NT2/D1 (cell line): ENCODE data around the gene HTR7.

Source experiments
- SUZ12 ChIP-seq: IDR thresholded peaks from 2 replicates; pipeline ENCODE4 v1.6.1; 2011; ENCODE audit not compliant: insufficient read length, insufficient read depth; ENCODE audit errors: extremely low read depth
- YY1 ChIP-seq: IDR thresholded peaks from 2 replicates; pipeline ENCODE4 v1.6.1; 2011; ENCODE audit not compliant: insufficient read length, insufficient read depth
- ZNF274 ChIP-seq: IDR thresholded peaks from 2 replicates; pipeline ENCODE4 v1.6.1; 2011; ENCODE audit warnings: mild to moderate bottlenecking, low read depth, low read length

- no peak for TF ChIP-seq SUZ12
- TF ChIP-seq YY1, result no peak
- no peak for TF ChIP-seq ZNF274
These were observed 145.3 kb downstream of the HTR7 start for GRCh38 chr10:90712529-90712928.
